GM21447 (cell line): Measurements from ENCODE around the gene IL17C.

Experiments used
- ATAC-seq: cut with Tn5 transposase; IDR thresholded peaks from one replicate; pipeline ENCODE4 v1.9.1; 2021; ENCODE audit not compliant: unreplicated experiment

Gene IL17C

GRCh38 chr16:88643644-88643932 is 5.2 kb downstream of the IL17C start:
- ATAC-seq, result no peak

- no peak for ATAC-seq
Observed at GRCh38 chr16:88645455-88645854, 7.1 kb downstream of the IL17C start.

GRCh38 chr16:88645941-88646340 is 7.6 kb downstream of the IL17C start:
- no peak for ATAC-seq

GRCh38 chr16:88646345-88647034 is 8.1 kb downstream of the IL17C start:
- no peak for ATAC-seq

- no peak for ATAC-seq
Observed at GRCh38 chr16:88647178-88648070, 9.1 kb downstream of the IL17C start.

- ATAC-seq, result no peak
Observed at GRCh38 chr16:88649195-88649923, 11.0 kb downstream of the IL17C start.

GRCh38 chr16:88649924-88650748 is 11.8 kb downstream of the IL17C start:
- peak; percentile 14 for ATAC-seq

- peak; percentile 64 for ATAC-seq
Observed at GRCh38 chr16:88650749-88651275, 12.4 kb downstream of the IL17C start, which contains the start of gene CYBA. Gene CYBA (minus strand): TSS chr16:88651053. CDS start chr16:88651013, 40 bp downstream.

- ATAC-seq, result peak; percentile 80
Observed at GRCh38 chr16:88651276-88651988, 13.1 kb downstream of the IL17C start.

GRCh38 chr16:88651989-88652761 is 13.8 kb downstream of the IL17C start:
- no peak for ATAC-seq

GRCh38 chr16:88652762-88653063 is 14.3 kb downstream of the IL17C start:
- no peak for ATAC-seq

GRCh38 chr16:88653101-88653500 is 14.7 kb downstream of the IL17C start:
- no peak for ATAC-seq

GRCh38 chr16:88653596-88654362 is 15.4 kb downstream of the IL17C start:
- no peak for ATAC-seq

GRCh38 chr16:88654363-88655052 is 16.1 kb downstream of the IL17C start:
- ATAC-seq, result no peak

- ATAC-seq, result no peak
Observed at GRCh38 chr16:88655053-88655732, 16.8 kb downstream of the IL17C start.

GRCh38 chr16:88655733-88656281 is 17.4 kb downstream of the IL17C start:
- ATAC-seq, result no peak
